Measurements from ENCODE around the gene ANTKMT. TPM values are rescaled to one million over a fixed set of nuclear protein-coding genes. Genes with fewer than 3 reads are reported as not detected.

The ANTKMT gene
- total RNA-seq, 1 experiment from 2014 or later, result 93.6 TPM

- peak overlapping the region; percentile 66 to 71 for H3K4me3 ChIP-seq (ENCODE audit: low read depth in 2 of 2, low read length in 2 of 2)
- peaks cover 5% of the 10 kb centered on the region; the same call in 1 of the 2 replicates for H3K36me3 ChIP-seq (ENCODE audit: control insufficient read depth, insufficient read depth, low read length)
- POLR2A ChIA-PET, result no interaction called here
- DNase-seq (ENCODE audit: low read depth, low spot score), result no peak
- TF ChIP-seq POLR2AphosphoS5 (IDR thresholded peaks at IDR 0.05; ENCODE audit: low read depth, low read length) (peak; percentile 28; the same call in 1 of the 2 replicates), SIN3A (IDR thresholded peaks at IDR 0.05; ENCODE audit: borderline replicate concordance, insufficient read depth, low read depth, low read length) (peak; percentile 74; the same call in 1 of the 2 replicates), REST (IDR thresholded peaks at IDR 0.05; ENCODE audit: insufficient read depth in 1 of 2, low read depth in 2 of 2, low read length in 1 of 2) (no peak; a peak in 1 of 4 replicates), TCF7L2 (IDR thresholded peaks at IDR 0.05; ENCODE audit: low read depth, low read length) (no peak), CTCF (IDR thresholded peaks at IDR 0.05) (peak; percentile 24)
- BruUV-seq (replicated peaks), result no TSS peak
- intact Hi-C loops (cut with micrococcal nuclease; ENCODE audit: unreplicated experiment), result loop anchor here (10.0 kb wide), 1 partner anchor 1092 kb away; the partner anchor contains the start of genes EME2, MRPS34 and NME3
- peaks cover 18% of the 10 kb centered on the region for H3K4me1 ChIP-seq (ENCODE audit: control insufficient read depth, insufficient read depth, low read length)
- H3K27ac ChIP-seq (ENCODE audit: low read length), result peak overlapping the region; percentile 87
- peak; percentile 7 for ATAC-seq
- no peaks in the 10 kb centered on the region for H3K27me3 ChIP-seq (ENCODE audit: control insufficient read depth, insufficient read depth, low read length)
- CTCF ChIA-PET, result no interaction called here
- no peaks in the 10 kb centered on the region for H3K9me3 ChIP-seq (ENCODE audit: control insufficient read depth, insufficient read depth, low read depth, low read length)
- in situ Hi-C loops (cut with HindIII; ENCODE audit: low pct_unique_long_range_greater_than_20kb, low sequenced_read_pairs), result no loop called here
Observed at GRCh38 chr16:682493-683395, 38.2 kb upstream of the ANTKMT start.

GRCh38 chr16:683396-684070, 37.4 kb upstream of the ANTKMT start:
- Histone ChIP-seq H3K36me3 (ENCODE audit: control insufficient read depth, insufficient read depth, low read length) (peaks cover 5% of the 10 kb centered on the region; the same call in 1 of the 2 replicates), H3K27me3 (ENCODE audit: control insufficient read depth, insufficient read depth, low read length) (no peaks in the 10 kb centered on the region), H3K9me3 (ENCODE audit: control insufficient read depth, insufficient read depth, low read depth, low read length) (no peaks in the 10 kb centered on the region), H3K4me3 (ENCODE audit: low read depth in 2 of 2, low read length in 2 of 2) (peak overlapping the region; percentile 66 to 71), H3K4me1 (ENCODE audit: control insufficient read depth, insufficient read depth, low read length) (peaks cover 18% of the 10 kb centered on the region), H3K27ac (ENCODE audit: low read length) (peak overlapping the region; percentile 87)
- in situ Hi-C loops (cut with HindIII; ENCODE audit: low pct_unique_long_range_greater_than_20kb, low sequenced_read_pairs), result no loop called here
- no TSS peak for BruUV-seq (replicated peaks)
- intact Hi-C loops (cut with micrococcal nuclease; ENCODE audit: unreplicated experiment), result loop anchor here (10.0 kb wide), 1 partner anchor 1091 kb away; the partner anchor contains the start of genes EME2, MRPS34 and NME3
- DNase-seq (ENCODE audit: low read depth, low spot score), result no peak
- peak; percentile 7 for ATAC-seq
- ChIA-PET CTCF (no interaction called here), POLR2A (no interaction called here)
- TF ChIP-seq REST (IDR thresholded peaks at IDR 0.05; ENCODE audit: insufficient read depth in 1 of 2, low read depth in 2 of 2, low read length in 1 of 2) (no peak), POLR2AphosphoS5 (IDR thresholded peaks at IDR 0.05; ENCODE audit: low read depth, low read length) (no peak), SIN3A (IDR thresholded peaks at IDR 0.05; ENCODE audit: borderline replicate concordance, insufficient read depth, low read depth, low read length) (no peak), TCF7L2 (IDR thresholded peaks at IDR 0.05; ENCODE audit: low read depth, low read length) (no peak), CTCF (IDR thresholded peaks at IDR 0.05) (no peak)

All from Panc1 (cell line).